Right lobe of liver (tissue), 6 donors: Measurements from ENCODE around the gene CEP112. TPM values are rescaled to one million over a fixed set of nuclear protein-coding genes. Genes with fewer than 3 reads are reported as not detected.

Experiments used
- ATAC-seq, 4 donors: fragments of 200-7000 bp; cut with Tn5 transposase; one replicate each; pipeline ENCODE4 v1.9.1; 2020; ENCODE audit warnings: mild to moderate bottlenecking in 4 of 4, moderate library complexity in 4 of 4
- DNase-seq, 3 donors: peaks; one replicate each; pipeline ENCODE4 v3.0.0-alpha.2; 2020
- H3K27ac ChIP-seq, 3 donors: fragments of 200-600 bp; one replicate each; pipeline ENCODE4 v1.8.0; 2022
- H3K27me3 ChIP-seq, 2 donors: fragments of 200-600 bp; one replicate each; pipeline ENCODE4 v1.8.0; 2022
- H3K36me3 ChIP-seq, 4 donors: fragments of 200-600 bp; sonication (generic) in 1 of 4; one replicate each; pipeline versions ENCODE4 v1.5.1 to v1.8.0; 2017 to 2022; ENCODE audit warnings: control low read depth in 1 of 4
- H3K4me1 ChIP-seq, 4 donors: fragments of 200-600 bp; sonication (generic) in 1 of 4; one replicate each; pipeline versions ENCODE4 v1.5.1 to v1.8.0; 2017 to 2022; ENCODE audit warnings: control low read depth in 1 of 4
- H3K4me3 ChIP-seq, 3 donors: fragments of 200-600 bp; one replicate each; pipeline ENCODE4 v1.8.0; 2022
- H3K9me3 ChIP-seq, 4 donors: fragments of 200-600 bp; sonication (generic) in 1 of 4; one replicate each; pipeline versions ENCODE4 v1.5.1 to v1.8.0; 2017 to 2022; ENCODE audit warnings: control low read depth in 1 of 4
- CTCF ChIP-seq, 4 donors: fragments of 200-600 bp in 3 of 4; fragments of 450-650 bp in 1 of 4; IDR thresholded peaks; one replicate each; pipeline versions ENCODE4 v1.5.1 to v1.8.0; 2016 to 2022; ENCODE audit warnings: antibody characterized with exemption in 4 of 4, mild to moderate bottlenecking in 2 of 4
- POLR2A ChIP-seq: fragments of 450-650 bp; IDR thresholded peaks from one replicate; pipeline ENCODE4 v1.6.1; 2017; ENCODE audit warnings: antibody characterized with exemption, mild to moderate bottlenecking
- WGBS: methylation state at CpG from one replicate; pipeline ENCODE4 v1.1.6; 2018; ENCODE audit warnings: low coverage, low lambda C conversion rate; ENCODE audit not compliant: insufficient coverage; ENCODE audit errors: missing lambda C conversion rate; 5-methylcytosine and 5-hydroxymethylcytosine counted together
- intact Hi-C, 2 donors: fragments of 100-400 bp; cut with DNase I; formaldehyde crosslinking; loops; one replicate each; pipeline versions ENCODE4 v1.11.2 to v1.14.1; 2022
- total RNA-seq, 6 experiments: library from RNA; depleted of rRNA in 2 of 6; stranded (reverse); fragments of >200 nt in 2 of 6; fragmentation: NEBNext Ultra II Directional in 3 of 6; extraction: Animal tissue kit (Norgen Biotek cat#: 25700) in 3 of 6; gene quantifications; one replicate each; pipeline versions ENCODE4 v1.1.0 to v1.2.4, GENCODE V29; 2016 to 2023
- donor health status: DM: no; HTN: yes; CAD: no.
- donor health status: DM: no; HTN: no; CAD: no.
- donor health status: DM: no; HTN: no; CAD: no.
- donor health status: DM: no; HTN: yes; CAD: no.
- donor health status: DM: no; HTN: yes; CAD: no.

The CEP112 gene
- total RNA-seq, 6 experiments from 2014 or later: 2.2 to 4.6 (median 3.9) TPM

- no peaks in the 10 kb centered on the region for H3K9me3 ChIP-seq
- intact Hi-C loops: no loop called here
- TF ChIP-seq CTCF (IDR thresholded peaks at IDR 0.05): no peak
- TF ChIP-seq POLR2A: no peak
- 92% methylated on average over 2 of the region's 2 CpGs for WGBS
- ATAC-seq: no peak
- H3K36me3 ChIP-seq: no peaks in the 10 kb centered on the region
- no peaks in the 10 kb centered on the region for H3K27me3 ChIP-seq
- no peak overlapping the region for H3K27ac ChIP-seq
- no peaks in the 10 kb centered on the region for H3K4me1 ChIP-seq
- no peak overlapping the region for H3K4me3 ChIP-seq
- DNase-seq: no peak
These were observed 371.1 kb downstream of the CEP112 start for GRCh38 chr17:65820811-65821210.

GRCh38 chr17:65820306-65820705 lies 371.6 kb downstream of the CEP112 start:
- Histone ChIP-seq H3K4me3 (no peak overlapping the region), H3K27ac (no peak overlapping the region), H3K9me3 (no peaks in the 10 kb centered on the region), H3K36me3 (no peaks in the 10 kb centered on the region), H3K4me1 (no peaks in the 10 kb centered on the region), H3K27me3 (no peaks in the 10 kb centered on the region)
- no peak for TF ChIP-seq CTCF (IDR thresholded peaks at IDR 0.05)
- TF ChIP-seq POLR2A: no peak
- ATAC-seq: no peak
- DNase-seq: no peak
- intact Hi-C loops: no loop called here
- 95% methylated on average over 1 of the region's 1 CpG for WGBS

- H3K4me1 ChIP-seq: no peaks in the 10 kb centered on the region
- no peaks in the 10 kb centered on the region for H3K9me3 ChIP-seq
- no peaks in the 10 kb centered on the region for H3K36me3 ChIP-seq
- DNase-seq (no peak), ATAC-seq (no peak)
- TF ChIP-seq CTCF (IDR thresholded peaks at IDR 0.05) (no peak), POLR2A (no peak)
- H3K27me3 ChIP-seq: no peaks in the 10 kb centered on the region
- 33% methylated on average over 3 of the region's 3 CpGs for WGBS
- H3K27ac ChIP-seq: no peak overlapping the region
- H3K4me3 ChIP-seq: no peak overlapping the region
- intact Hi-C loops: no loop called here
These were observed 372.1 kb downstream of the CEP112 start for GRCh38 chr17:65819810-65820209.

GRCh38 chr17:65817951-65818350 lies 374.0 kb downstream of the CEP112 start:
- Histone ChIP-seq H3K4me3 (no peak overlapping the region), H3K27me3 (no peaks in the 10 kb centered on the region), H3K9me3 (no peaks in the 10 kb centered on the region), H3K27ac (no peak overlapping the region), H3K36me3 (no peaks in the 10 kb centered on the region), H3K4me1 (no peaks in the 10 kb centered on the region)
- intact Hi-C loops: no loop called here
- ATAC-seq: no peak
- 73% methylated on average over 4 of the region's 4 CpGs for WGBS
- DNase-seq: no peak
- no peak for TF ChIP-seq POLR2A
- TF ChIP-seq CTCF (IDR thresholded peaks at IDR 0.05): no peak

GRCh38 chr17:65814418-65814817 lies 377.5 kb downstream of the CEP112 start:
- DNase-seq (no peak), ATAC-seq (no peak)
- 56% methylated on average over 1 of the region's 1 CpG for WGBS
- Histone ChIP-seq H3K36me3 (no peaks in the 10 kb centered on the region), H3K4me1 (no peaks in the 10 kb centered on the region), H3K27me3 (no peaks in the 10 kb centered on the region), H3K27ac (no peak overlapping the region), H3K9me3 (no peaks in the 10 kb centered on the region), H3K4me3 (no peak overlapping the region)
- TF ChIP-seq CTCF (IDR thresholded peaks at IDR 0.05) (no peak), POLR2A (no peak)
- intact Hi-C loops: no loop called here
